Stimulated activated CD4-positive, alpha-beta T cell treated with anti-CD3 and anti-CD28 coated beads, Interleukin-1b, Interleukin-23, amount 100 ng/mL, for 4 hours (primary cell): ENCODE data around the gene MRM3.
"Not testable (repeated sequence)": the region's sequence is repeated elsewhere in the genome, so short reads cannot be mapped to it uniquely, and the experiment has no call there.

ENCODE experiments used
- DNase-seq, 2 donors: peaks; one replicate each; pipeline ENCODE4 v3.0.0-alpha.2; 2020; ENCODE audit warnings: low read depth in 2 of 2

MRM3 gene

GRCh38 chr17:825216-825615 lies 43.1 kb downstream of the MRM3 start:
- no peak for DNase-seq

GRCh38 chr17:826778-827177 lies 44.6 kb downstream of the MRM3 start:
- DNase-seq: no peak

GRCh38 chr17:828761-829160 lies 46.6 kb downstream of the MRM3 start:
- no peak for DNase-seq

GRCh38 chr17:829614-830013 lies 47.5 kb downstream of the MRM3 start:
- DNase-seq: not testable (repeated sequence)

GRCh38 chr17:830381-830780 lies 48.2 kb downstream of the MRM3 start:
- no peak for DNase-seq

GRCh38 chr17:830950-831349 lies 48.8 kb downstream of the MRM3 start:
- DNase-seq: no peak

GRCh38 chr17:834136-834535 lies 52.0 kb downstream of the MRM3 start:
- no peak for DNase-seq

- DNase-seq: no peak
Measured at GRCh38 chr17:835263-835662, 53.1 kb downstream of the MRM3 start.

- not testable (repeated sequence) for DNase-seq
Measured at GRCh38 chr17:835721-836120, 53.6 kb downstream of the MRM3 start.

- no peak for DNase-seq
Measured at GRCh38 chr17:836151-836550, 54.0 kb downstream of the MRM3 start.

- no peak for DNase-seq
Measured at GRCh38 chr17:838486-838885, 56.3 kb downstream of the MRM3 start.

- DNase-seq: no peak
Measured at GRCh38 chr17:841313-841712, 59.2 kb downstream of the MRM3 start.
